PC-9 (cell line): ENCODE measurements around the gene KCNE2.

Experiments used
- CTCF ChIP-seq: fragments of 200-600 bp; sonication (generic); conservative IDR thresholded peaks from 2 replicates; pipeline ENCODE4 v1.6.1; 2017; ENCODE audit warnings: mixed run types, antibody characterized with exemption, mild to moderate bottlenecking, moderate library complexity
- EZH2 ChIP-seq: fragments of 200-600 bp; sonication (generic); IDR thresholded peaks from 2 replicates; pipeline ENCODE4 v1.8.0; 2017; ENCODE audit warnings: antibody characterized with exemption, low read depth

- no peak for TF ChIP-seq CTCF
- TF ChIP-seq EZH2, result no peak
Measured at GRCh38 chr21:34354836-34355235, 9.0 kb upstream of the KCNE2 start.
